RWPE1 (cell line): ENCODE results near the gene C1orf232.
A peak's percentile ranks its signal among the peaks of the same experiment; 100 is the strongest.

Experiments used
- CTCF ChIA-PET: fragments of 350-600 bp; sonication (Branson Sonifier 250); formaldehyde crosslinking; extraction: SDS; loops from one replicate; lab custom pipeline; 2021; lab: Yijun Ruan, JAX
- POLR2A ChIA-PET: fragments of 400-600 bp; formaldehyde crosslinking; extraction: SDS; loops from one replicate; lab custom pipeline; 2020; ENCODE audit warnings: antibody characterized with exemption; ENCODE audit not compliant: low non-redundant PET; lab: Yijun Ruan, JAX
- DNase-seq: peaks from one replicate; pipeline ENCODE4 v3.0.0; 2012; ENCODE audit warnings: low spot score
- H3K27ac ChIP-seq: fragments of 450-650 bp; 2 replicates; pipeline ENCODE4 v1.5.1; 2017
- CTCF ChIP-seq: fragments of 450-650 bp; conservative IDR thresholded peaks from 2 replicates; pipeline ENCODE4 v1.5.1; 2017; ENCODE audit warnings: low read depth, mild to moderate bottlenecking

Gene C1orf232

GRCh38 chr1:26124418-26125331, 44.1 kb downstream of the C1orf232 start:
- TF ChIP-seq CTCF = no peak
- ChIA-PET POLR2A (no interaction called here), CTCF (no interaction called here)
- DNase-seq = no peak
- H3K27ac ChIP-seq = no peak overlapping the region

GRCh38 chr1:26122988-26123973, 45.5 kb downstream of the C1orf232 start:
- peak; percentile 74 for DNase-seq
- ChIA-PET POLR2A (no interaction called here), CTCF (interaction anchor here (0.6 to 0.9 kb wide), 4 partner anchors 16 to 231 kb away, joined by 4 to 10 read pairs (median 4); no protein-coding TSS in a partner anchor)
- H3K27ac ChIP-seq = no peak overlapping the region
- no peak for TF ChIP-seq CTCF

- ChIA-PET POLR2A (no interaction called here), CTCF (interaction anchor here (0.7 to 0.9 kb wide), 3 partner anchors 86 to 1242 kb away, joined by 3 to 5 read pairs (median 5); no protein-coding TSS in a partner anchor)
- no peak overlapping the region for H3K27ac ChIP-seq
- no peak for DNase-seq
- TF ChIP-seq CTCF = no peak
Measured at GRCh38 chr1:26121854-26122773, 46.6 kb downstream of the C1orf232 start.

DNA sequence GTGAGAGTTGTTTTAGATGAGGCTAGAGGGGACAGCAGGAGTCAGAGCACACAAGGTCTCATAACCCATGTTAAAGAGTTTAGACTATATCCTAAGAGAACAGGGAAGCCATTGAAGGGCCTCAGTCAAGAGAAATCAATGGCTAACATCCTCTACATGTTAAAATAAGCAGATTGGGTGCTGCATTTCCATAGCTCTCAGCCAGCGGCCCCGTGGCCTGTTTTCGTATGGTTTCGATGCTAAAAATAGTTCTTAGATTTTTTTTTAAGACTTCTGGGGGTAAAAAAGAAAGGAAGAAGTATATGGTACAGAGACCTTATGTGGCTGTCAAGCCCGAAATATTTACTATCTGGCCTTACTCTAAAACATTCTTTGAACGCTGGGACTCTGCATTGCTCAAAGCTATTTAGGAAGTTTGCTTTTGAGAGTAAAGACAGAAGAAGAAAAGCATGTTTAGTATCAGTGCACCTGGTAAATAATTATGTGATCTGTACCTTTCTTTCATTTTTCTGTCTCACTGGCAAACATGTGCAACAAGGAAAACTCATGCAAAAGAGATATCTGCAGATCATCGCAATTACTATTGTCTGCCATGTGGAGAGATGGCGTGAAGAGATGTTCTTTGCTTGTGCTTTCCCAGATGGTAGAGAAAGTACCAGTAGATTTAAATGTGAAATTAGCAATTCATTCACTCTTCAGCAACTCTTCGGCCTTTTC, 48.7 kb downstream of the C1orf232 start:
- CTCF ChIA-PET = no interaction called here
- POLR2A ChIA-PET = no interaction called here
- no peak for TF ChIP-seq CTCF
- no peak overlapping the region for H3K27ac ChIP-seq
- DNase-seq = no peak

DNA sequence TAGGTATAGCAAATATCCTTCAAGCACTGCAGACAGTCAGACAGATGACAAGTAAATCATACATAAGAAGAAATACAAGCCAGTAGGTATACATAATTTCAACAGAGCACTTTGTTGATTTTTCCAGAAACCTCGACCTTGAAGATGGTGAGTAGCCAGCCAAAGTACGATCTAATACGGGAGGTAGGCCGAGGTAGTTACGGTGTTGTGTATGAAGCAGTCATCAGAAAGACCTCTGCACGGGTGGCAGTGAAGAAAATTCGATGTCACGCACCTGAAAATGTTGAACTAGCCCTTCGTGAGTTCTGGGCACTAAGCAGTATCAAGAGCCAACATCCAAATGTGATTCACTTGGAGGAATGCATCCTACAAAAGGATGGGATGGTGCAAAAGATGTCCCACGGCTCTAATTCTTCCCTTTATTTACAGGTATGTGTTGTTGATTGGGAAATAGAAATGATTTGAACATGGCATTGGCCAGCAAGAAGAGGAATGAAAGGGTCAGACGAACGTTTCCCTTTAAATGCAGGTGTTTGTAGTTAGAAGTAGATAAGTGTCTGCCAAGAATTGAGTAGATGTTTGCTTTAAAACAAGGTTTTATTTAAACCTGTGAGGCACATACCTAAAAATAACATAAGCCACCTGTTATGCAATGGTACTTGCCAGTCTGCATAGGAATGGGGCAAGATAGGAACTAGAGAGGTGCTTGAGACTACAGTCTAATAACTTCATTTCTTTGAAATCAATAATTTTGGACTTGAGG, 54.4 kb downstream of the C1orf232 start:
- ChIA-PET CTCF (no interaction called here), POLR2A (no interaction called here)
- no peak for TF ChIP-seq CTCF
- no peak for DNase-seq
- no peak overlapping the region for H3K27ac ChIP-seq
